ENCODE data around the gene CDH3.
A peak's percentile ranks its signal among the peaks of the same experiment; 100 is the strongest.

CDH3 gene

DNA sequence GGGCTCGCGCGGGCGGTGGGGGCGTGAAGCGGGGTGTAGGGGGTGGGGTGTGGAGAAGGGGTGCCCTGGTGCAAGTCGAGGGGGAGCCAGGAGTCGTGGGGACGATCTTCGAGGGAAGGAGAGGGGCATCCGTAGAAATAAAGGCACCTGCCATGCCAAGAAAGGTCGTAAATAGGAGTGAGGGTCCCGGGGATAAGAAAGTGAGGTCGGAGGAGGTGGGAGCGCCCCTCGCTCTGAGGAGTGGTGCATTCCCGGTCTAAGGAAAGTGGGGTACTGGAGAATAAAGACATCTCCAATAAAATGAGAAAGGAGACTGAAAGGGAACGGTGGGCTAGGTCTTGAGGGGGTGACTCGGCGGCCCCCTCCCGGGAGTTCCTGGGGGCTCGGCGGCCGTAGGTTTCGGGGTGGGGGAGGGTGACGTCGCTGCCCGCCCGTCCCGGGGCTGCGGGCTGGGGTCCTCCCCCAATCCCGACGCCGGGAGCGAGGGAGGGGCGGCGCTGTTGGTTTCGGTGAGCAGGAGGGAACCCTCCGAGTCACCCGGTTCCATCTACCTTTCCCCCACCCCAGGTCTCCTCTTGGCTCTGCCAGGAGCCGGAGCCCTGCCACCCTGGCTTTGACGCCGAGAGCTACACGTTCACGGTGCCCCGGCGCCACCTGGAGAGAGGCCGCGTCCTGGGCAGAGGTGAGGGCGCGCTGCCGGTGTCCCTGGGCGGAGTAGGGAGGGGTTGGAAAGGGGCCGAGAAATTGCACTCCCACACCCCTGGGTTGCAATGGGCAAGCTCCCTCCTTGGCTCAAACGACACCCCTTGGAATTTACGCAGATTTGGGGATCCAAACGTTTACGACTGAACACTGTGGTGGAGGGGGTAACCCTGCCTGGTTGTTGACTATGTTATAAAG lies 92.9 kb downstream of the CDH3 start:
- DNase-seq (ENCODE audit: low spot score): no peak

DNA sequence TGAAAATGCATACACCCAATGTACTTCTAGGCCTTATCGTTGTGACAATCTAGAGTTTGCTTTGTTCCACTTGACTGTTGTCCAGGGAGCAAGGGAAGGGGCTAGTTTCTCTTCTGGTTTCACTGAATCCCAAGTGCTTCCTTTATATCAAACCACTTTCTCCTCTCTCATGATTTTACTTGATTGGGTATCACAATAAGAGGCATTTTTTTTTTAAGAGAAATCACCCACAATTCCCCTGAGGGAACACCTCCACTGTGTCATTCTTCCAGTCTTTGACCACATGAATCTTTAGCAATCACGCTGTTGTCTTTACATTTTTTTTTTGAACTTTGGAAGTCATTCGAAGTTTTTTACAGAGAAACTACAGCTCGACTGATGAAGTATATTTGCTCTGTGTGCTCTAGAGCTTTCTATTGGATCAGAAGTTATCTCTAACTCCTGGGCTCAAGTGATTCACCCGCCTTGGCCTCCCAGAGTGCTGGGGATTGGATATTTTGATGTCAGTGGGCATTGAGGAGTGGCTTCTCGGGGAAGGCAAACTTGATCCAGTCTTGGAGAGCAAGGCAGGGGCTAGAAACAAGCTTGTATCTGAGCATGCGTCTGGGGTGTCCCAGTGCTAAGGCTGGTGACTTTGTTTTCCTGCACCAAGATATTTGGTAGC lies 95.0 kb downstream of the CDH3 start:
- DNase-seq (ENCODE audit: low spot score): no peak

DNA sequence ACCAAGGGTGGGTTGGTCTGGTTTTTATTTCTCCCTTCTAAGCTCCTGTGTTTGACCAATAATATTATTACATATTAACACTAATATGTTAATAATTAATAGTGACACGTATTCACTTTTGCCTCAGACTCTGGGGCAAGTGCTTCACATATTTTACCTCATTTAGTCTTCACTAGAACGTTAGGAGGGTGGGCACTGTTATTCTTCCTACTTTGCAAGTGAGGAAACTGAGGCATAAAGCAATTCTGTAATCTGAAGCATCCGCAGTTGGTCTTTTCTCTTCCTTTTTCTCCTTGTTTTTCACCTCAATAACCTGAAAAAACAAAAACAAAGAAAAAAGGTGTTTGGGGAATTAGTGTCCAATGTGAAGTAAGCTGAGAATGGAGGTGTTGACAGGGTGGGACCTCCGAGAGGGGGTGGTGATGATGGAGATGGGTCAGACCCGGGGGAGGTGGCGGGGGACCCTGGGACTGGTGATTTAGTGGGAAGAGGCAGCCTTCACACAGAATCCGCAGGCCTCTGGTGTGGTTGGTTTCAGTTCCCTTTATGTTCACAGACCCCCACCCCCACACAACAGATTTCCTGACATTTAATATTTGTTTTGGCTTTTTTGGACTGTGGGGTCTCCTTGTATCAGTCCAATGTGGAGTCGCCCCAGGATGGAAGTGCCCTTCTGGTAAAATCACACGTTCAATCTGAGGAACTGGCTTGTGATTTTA lies 95.7 kb downstream of the CDH3 start:
- no peak for DNase-seq (ENCODE audit: low spot score)

DNA sequence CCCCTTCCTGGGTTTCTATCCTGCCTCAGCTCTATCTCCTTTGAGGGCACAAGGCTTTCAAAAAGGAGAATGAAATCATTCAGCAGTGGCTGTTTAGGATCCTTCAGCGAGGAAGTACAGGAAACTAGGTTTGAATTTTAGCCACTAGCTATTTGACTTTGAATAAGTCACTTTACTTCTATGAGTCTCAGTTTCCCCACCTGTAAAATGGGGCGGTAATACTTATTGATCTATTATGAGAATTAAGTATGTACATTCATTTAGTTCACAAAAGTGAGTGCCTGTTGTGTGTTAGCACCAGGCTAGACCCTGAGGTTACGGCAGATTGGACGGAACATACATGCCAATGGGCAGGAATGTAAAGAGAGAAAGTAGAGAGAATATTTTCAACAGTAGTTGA lies 98.6 kb downstream of the CDH3 start:
- no peak for DNase-seq (ENCODE audit: low spot score)

DNA sequence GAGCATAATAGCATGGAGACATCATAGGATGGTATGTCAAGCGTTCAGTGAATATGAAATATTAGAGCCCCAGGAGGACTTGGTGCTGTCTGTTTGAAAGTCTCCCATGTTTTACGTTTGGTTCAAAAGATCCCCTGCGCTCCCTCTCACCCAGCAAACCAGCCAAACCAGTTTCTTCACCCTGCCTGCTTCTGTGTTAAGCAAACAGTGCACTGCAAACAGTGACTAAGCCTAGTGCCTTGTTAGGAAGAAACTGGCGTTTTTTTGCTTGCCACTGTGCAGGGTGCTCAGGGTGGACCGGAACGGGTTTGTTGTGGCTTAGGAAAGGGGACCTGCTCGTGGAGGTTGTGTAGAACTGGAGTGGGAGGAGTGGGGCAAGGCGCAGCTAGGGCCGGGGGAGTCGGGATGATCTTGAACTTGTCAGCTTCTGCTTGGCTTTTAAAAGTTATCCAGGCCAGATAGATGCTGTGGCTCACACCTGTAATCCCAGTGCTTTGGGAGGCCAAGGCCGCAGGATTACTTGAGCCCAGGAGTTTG lies 99.7 kb downstream of the CDH3 start:
- peak; percentile 25 for DNase-seq (ENCODE audit: low spot score)

DNA sequence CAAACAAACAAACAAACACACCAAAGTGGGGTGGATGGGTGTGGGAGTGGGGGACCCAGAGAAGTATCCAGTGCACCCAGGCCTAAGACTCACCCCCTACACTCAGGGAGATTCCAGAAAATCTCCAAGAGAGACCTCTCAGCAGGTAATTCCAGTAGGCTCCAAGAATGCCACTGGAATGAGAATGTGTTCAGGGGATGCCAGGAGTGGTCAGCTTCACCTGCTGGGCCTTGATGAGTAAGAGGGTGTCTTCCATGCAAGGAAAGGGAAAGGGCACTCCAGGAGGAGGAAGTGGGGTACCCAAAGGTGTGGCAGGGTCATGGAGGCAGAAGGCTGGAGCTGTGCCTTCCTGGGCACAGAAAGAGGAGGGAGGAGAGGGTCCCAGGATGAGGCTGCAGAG lies 101.8 kb downstream of the CDH3 start:
- DNase-seq (ENCODE audit: low spot score): no peak

DNA sequence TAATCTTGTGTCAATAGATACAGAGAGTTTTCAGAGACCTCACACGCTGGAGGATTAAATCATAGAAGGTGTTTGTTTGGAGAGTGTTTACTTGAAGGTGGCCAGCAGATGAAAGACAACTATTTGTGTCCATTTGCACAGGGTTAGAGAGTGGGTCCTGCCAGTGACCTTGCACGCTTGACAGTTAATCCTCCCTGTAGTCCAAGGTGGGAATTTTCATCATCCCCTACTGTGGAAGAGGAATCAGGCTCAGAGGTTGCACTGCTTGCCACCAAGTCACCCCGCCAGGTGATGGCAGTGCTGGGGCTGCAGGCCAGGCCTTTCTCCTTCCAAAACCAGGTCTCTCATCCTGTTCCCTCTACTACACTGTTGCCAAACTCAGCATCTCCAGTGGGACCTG lies 104.3 kb downstream of the CDH3 start:
- no peak for DNase-seq (ENCODE audit: low spot score)
